ENCODE data around the gene WDR90.

- TF ChIP-seq, protein P1, sequence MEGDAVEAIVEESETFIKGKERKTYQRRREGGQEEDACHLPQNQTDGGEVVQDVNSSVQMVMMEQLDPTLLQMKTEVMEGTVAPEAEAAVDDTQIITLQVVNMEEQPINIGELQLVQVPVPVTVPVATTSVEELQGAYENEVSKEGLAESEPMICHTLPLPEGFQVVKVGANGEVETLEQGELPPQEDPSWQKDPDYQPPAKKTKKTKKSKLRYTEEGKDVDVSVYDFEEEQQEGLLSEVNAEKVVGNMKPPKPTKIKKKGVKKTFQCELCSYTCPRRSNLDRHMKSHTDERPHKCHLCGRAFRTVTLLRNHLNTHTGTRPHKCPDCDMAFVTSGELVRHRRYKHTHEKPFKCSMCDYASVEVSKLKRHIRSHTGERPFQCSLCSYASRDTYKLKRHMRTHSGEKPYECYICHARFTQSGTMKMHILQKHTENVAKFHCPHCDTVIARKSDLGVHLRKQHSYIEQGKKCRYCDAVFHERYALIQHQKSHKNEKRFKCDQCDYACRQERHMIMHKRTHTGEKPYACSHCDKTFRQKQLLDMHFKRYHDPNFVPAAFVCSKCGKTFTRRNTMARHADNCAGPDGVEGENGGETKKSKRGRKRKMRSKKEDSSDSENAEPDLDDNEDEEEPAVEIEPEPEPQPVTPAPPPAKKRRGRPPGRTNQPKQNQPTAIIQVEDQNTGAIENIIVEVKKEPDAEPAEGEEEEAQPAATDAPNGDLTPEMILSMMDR (IDR thresholded peaks at IDR 0.05): no peak
- TF ChIP-seq POLR2A (IDR thresholded peaks at IDR 0.05): peak in 1 of 2 donors; percentile 18
Measured at GRCh38 chr16:635573-636205, 13.5 kb upstream of the WDR90 start.

Measured in adrenal gland (tissue), 5 donors.